Retina (tissue), 1 donor: ENCODE results near the gene TMEM131L.
"Not testable (repeated sequence)": the region's sequence is repeated elsewhere in the genome, so short reads cannot be mapped to it uniquely, and the experiment has no call there.

Experiments used
- DNase-seq: peaks from one replicate; pipeline ENCODE4 v3.0.0-alpha.2; 2016

The TMEM131L gene

GRCh38 chr4:153447175-153447905 lies 18.8 kb upstream of the TMEM131L start:
- DNase-seq, result no peak

DNA sequence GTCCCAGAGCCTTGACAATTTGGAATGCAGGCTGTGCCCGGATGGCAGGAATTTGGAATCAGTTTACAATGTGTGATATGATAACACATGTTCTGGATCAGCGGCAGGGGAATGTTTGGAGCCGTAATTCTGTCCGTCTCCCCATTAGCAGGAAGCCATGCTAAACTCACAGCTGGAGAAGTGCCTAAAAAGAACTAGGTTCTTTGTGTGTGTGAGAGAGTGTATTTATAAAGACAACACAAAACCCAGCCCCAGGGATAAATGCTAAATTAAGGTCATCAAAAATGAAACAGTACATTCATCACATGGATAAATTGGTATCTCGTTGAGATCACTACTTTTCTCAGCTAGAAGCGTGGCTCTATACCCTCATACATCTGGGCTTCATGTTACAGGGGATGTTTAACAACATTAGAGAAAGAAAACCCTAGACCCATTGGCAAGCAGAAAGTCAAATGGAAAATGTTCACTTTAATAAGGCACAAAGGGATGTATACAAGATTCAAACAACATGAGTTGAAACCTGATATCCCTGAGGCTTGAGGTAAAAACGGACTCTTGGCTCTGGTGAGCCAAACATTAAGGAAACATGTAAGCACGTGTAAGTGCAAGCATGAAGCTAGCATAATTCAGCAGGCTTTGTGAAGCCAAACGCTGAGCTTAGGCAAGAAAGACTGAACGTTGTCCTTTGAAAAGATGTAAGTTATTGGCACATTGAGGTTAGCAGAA lies 18.0 kb upstream of the TMEM131L start:
- no peak for DNase-seq

GRCh38 chr4:153449338-153449737 lies 16.8 kb upstream of the TMEM131L start:
- DNase-seq, result no peak

DNA sequence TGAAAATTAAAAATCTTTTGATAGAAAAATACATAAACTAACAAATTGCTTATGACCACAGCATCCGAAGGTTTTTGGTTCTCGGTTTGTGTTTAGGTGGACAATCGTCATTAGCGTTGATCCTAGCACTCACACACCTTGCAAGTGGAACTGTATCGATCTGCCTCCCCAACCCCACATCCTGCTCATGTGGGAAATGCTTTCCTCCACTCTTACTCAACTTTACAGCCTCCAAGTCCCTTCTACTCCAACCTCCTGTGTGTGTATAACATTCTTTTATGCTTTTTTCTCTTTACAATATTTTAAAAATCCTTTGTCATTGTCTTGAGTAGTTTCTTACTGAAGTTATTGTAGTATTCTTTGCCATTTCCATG lies 15.6 kb upstream of the TMEM131L start:
- no peak for DNase-seq

- DNase-seq, result not testable (repeated sequence)
Observed at GRCh38 chr4:153451145-153451544, 15.0 kb upstream of the TMEM131L start.

GRCh38 chr4:153451911-153452657 lies 14.1 kb upstream of the TMEM131L start:
- peak; percentile 83 for DNase-seq

DNA sequence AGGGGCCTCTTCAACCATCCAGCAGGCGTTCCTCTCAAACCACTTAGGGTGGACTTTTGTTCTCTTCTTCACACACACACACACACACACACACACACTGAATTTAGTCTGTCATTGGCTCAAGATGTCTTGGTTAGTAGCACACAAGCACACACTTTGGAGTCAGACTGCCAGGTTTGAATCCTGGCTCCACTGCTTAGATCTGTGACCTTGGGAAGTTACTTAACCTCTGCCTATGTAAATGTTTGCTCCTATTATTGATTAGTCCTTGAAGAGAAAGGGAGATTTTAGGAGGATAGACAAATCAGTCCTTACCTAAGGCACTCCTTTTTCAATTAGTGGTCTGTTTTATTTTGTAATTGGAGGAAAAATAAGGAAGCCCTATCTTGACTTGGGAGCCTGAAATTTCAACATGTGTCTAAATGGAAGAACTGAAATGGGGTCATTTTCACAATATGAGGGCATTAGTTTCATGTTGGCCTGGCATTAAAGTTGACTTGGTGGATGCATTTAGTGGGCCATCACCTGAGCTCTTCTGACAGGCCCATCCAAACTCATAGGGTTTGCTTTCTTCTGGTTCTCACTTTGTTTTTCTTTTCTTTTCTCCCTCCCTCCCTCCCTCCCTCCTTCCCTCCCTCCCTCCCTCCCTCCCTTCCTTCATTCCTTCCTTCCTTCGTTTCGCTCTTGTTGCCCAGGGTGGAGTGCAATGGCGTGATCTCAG lies 13.3 kb upstream of the TMEM131L start:
- DNase-seq, result no peak

GRCh38 chr4:153453402-153453801 lies 12.8 kb upstream of the TMEM131L start:
- DNase-seq, result no peak

DNA sequence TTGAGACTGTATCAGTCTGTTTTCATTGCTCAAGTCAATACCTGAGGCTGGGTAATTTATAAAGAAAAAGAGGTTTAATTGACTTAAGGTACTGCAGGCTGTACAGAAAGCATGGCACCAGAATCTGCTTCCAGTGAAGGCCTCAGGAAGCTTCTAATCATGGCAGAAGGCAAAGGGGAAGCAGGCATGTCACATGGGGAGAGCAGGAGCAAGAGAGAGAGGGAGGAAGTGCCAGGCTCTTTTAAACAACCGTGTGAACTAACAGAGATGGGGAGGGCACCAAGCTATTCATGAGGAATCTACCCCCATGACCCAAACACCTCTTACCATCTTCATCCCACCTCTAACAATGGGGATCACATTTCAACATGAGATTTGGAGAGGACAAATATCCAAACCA lies 7.2 kb upstream of the TMEM131L start:
- no peak for DNase-seq

GRCh38 chr4:153461549-153461948 lies 4.6 kb upstream of the TMEM131L start:
- DNase-seq, result not testable (repeated sequence)

GRCh38 chr4:153464068-153464467 lies 2.1 kb upstream of the TMEM131L start:
- peak; percentile 34 for DNase-seq

- no peak for DNase-seq
Observed at GRCh38 chr4:153465140-153465539, 1.0 kb upstream of the TMEM131L start.

DNA sequence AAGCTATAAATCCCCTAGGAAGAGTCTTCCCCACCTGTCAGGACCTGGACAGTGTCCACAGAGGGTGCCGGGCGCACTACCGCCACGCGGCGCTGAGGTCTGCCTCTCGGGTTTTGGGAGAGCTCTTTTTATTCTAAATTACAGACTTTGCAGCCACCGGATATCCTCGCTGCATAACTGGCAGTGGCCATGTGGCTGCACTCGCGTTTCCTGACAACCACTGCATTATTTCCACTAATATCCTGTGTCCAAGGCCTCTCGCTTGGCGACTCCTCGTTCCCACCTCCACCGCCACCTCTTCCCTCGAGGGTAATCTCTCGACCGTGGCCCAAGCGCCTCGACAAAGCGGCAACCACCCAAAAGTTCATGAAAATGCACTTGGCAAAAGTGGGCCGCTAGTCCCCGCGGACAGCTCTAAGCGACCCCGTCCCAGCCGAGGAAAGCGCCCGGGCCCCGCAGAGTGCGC lies 512 bp upstream of the TMEM131L start:
- DNase-seq, result peak; percentile 87

DNA sequence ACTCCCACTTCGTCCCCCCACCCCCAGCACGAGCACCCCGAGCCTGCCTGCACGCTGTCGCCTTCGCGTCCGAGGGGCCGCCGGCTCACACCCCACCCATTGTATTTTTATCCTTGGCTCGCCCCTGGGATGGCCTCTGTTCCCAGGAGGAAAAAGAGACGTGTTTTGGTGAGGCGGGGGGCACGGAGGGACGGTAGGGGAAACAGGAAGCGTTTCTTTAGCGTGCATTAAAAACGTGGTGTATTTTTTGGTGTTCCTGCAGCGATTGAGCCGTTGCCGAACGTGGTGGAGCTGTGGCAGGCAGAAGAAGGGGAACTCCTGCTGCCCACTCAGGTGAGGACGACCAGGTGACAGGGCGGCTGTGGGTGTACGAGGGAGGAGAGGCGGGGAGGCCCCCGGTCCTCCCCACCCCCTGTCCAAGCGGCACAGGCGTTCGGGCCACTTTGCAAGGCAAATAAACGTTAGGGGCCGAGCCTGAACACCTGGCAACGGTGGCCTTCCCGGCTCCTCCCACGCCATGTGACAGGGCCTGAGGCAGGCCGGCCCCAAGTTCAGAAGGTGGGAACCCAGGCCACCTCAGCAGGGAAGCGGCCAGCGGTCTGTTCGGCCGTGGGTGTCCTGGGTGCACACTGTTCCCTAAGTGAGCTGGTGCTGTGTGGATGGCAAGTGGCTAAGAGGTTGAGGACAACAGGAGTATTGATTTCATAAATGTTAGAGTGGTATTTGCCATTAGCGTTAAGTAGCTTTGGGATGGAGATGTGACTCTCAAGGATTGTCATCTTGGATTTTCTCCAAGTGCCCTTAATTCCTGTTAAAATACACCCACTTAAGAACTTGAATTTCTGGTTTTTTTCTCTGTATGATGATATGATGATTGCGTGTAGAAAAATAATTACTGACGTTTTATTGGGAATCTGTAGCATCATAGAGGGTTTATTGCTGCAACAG lies 1.1 kb downstream of the TMEM131L start:
- DNase-seq, result peak; percentile 76

- peak; percentile 11 for DNase-seq
Observed at GRCh38 chr4:153467897-153468262, 1.7 kb downstream of the TMEM131L start.

GRCh38 chr4:153468587-153468986 lies 2.4 kb downstream of the TMEM131L start:
- DNase-seq, result no peak

GRCh38 chr4:153469031-153469430 lies 2.9 kb downstream of the TMEM131L start:
- DNase-seq, result no peak

- DNase-seq, result not testable (repeated sequence)
Observed at GRCh38 chr4:153471071-153471697, 5.0 kb downstream of the TMEM131L start.

DNA sequence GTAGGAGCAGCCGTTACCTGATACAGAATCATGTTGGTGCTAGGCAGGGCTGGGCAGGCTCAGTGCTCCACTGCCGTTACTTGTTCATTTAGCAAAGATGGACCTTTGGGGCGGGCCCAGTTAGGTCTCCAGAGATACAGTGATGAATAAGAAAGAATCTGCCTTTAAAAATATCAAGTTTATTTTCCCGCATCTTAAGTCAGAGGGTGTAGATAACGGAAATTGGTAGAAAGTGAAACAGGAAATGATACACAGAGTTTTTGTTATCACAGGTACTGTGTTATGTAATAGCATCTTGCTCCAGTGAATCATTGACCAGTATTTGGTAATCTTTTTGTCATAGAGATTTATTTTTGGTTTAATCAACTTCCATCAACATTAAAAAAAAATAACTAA lies 5.5 kb downstream of the TMEM131L start:
- no peak for DNase-seq

DNA sequence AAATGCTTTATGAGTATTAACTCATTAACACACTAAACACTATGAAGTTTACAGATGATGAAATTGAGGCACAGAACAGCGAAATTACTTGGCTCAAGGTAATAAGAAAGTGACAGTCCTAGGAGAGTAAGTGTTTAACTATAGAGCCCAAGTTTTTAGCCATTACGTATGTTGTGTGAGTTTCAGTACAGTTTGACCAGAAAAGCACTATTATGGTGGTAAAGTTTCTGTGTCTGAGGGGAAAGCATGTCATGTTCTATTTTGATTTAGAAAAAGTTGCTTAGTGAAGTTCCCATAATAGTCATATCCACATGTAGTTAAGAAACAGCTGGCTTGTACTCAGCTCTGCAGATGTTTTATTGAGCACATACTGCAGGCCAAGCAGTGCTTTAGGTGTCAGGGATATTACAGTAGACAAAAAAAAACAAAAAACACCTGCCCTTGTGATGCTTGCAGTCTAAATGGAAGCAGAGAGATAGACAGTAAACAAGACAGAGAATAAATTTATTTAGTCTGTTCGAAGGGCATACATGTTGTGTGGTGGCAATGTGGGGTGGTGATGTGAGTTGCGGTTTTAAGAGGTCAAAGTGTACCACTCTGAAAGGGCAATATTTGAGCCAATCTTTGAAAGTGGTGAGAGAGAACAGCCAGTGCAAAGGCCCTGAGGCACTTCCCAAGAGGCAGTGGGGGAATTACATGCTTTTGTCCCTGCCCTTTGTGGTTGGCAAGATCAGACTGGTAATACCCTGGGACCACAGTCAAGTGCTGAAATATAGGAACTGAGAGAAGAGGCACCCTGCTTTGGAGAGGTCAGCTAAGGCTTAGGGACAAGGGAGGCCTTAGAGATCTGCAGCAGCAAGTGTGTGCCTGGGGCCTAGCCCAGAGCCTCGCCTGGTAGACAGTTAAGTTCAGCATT lies 6.2 kb downstream of the TMEM131L start:
- DNase-seq, result no peak
